Neural cell (in vitro differentiated cells): ENCODE data around the gene MEF2D. TPM values are rescaled to one million over a fixed set of nuclear protein-coding genes. Genes with fewer than 3 reads are reported as not detected.

Experiments used
- H2AFZ ChIP-seq: fragments of 200-600, 300-800 bp; sonication (generic), shearing (Covaris generic); 2 replicates; pipeline ENCODE4 v1.6.0; 2014; ENCODE audit warnings: low read depth, mild to moderate bottlenecking, antibody characterized with exemption, low read length, moderate library complexity
- H3F3A ChIP-seq: fragments of 200-600 bp; shearing (Covaris generic); 2 replicates; pipeline ENCODE4 v1.6.1; 2016; ENCODE audit warnings: mild to moderate bottlenecking, moderate library complexity, mixed read lengths, antibody characterized with exemption, low read length; ENCODE audit not compliant: insufficient read depth, poor library complexity, severe bottlenecking
- H3K27ac ChIP-seq: fragments of 200-600, 300-800 bp; sonication (generic), shearing (Covaris generic); 2 replicates; pipeline ENCODE4 v1.5.1; 2014; ENCODE audit warnings: mild to moderate bottlenecking, low read length, moderate library complexity
- H3K27me3 ChIP-seq: fragments of 300-800, 200-600 bp; sonication (generic), shearing (Covaris generic); 2 replicates; pipeline ENCODE4 v1.6.0; 2014; ENCODE audit warnings: mild to moderate bottlenecking, low read depth, low read length, moderate library complexity; ENCODE audit not compliant: insufficient read depth
- H3K36me3 ChIP-seq: fragments of 300-800, 200-600 bp; sonication (generic), shearing (Covaris generic); 2 replicates; pipeline ENCODE4 v1.5.1; 2014; ENCODE audit warnings: mild to moderate bottlenecking, antibody characterized with exemption, low read length, moderate library complexity; ENCODE audit not compliant: insufficient read depth
- H3K4me2 ChIP-seq: fragments of 300-800, 200-600 bp; sonication (generic), shearing (Covaris generic); 2 replicates; pipeline ENCODE4 v1.6.0; 2014; ENCODE audit warnings: mild to moderate bottlenecking, low read length
- H3K4me3 ChIP-seq: fragments of 300-800, 200-600 bp; sonication (generic), shearing (Covaris generic); 2 replicates; pipeline ENCODE4 v1.5.1; 2014; ENCODE audit warnings: mild to moderate bottlenecking, low read length, moderate library complexity
- H3K79me2 ChIP-seq: fragments of 200-600 bp; shearing (Covaris generic); replicated peaks from 2 replicates; pipeline ENCODE4 v1.6.0; 2014; ENCODE audit warnings: mild to moderate bottlenecking, low read length, moderate library complexity; ENCODE audit not compliant: insufficient read depth
- H3K9ac ChIP-seq: fragments of 300-800, 200-600 bp; sonication (generic), shearing (Covaris generic); 2 replicates; pipeline ENCODE4 v1.6.1; 2016; ENCODE audit warnings: mild to moderate bottlenecking, low read length, mixed read lengths
- H3K9me2 ChIP-seq: fragments of 200-600 bp; shearing (Covaris generic); 2 replicates; pipeline ENCODE4 v1.6.1; 2016; ENCODE audit warnings: mild to moderate bottlenecking, low read length, mixed read lengths; ENCODE audit not compliant: insufficient read depth
- H3K9me3 ChIP-seq: fragments of 200-600, 300-800 bp; sonication (generic), shearing (Covaris generic); 2 replicates; pipeline ENCODE4 v1.6.1; 2016; ENCODE audit warnings: mild to moderate bottlenecking, mixed run types, low read length, moderate library complexity, mixed read lengths
- H4K20me1 ChIP-seq: fragments of 200-600 bp; shearing (Covaris generic); 2 replicates; pipeline ENCODE4 v1.6.1; 2016; ENCODE audit warnings: mild to moderate bottlenecking, mixed run types; ENCODE audit not compliant: insufficient read depth
- CTCF ChIP-seq: fragments of 450-650 bp; IDR thresholded peaks from 2 replicates; pipeline ENCODE4 v1.5.1; 2014; ENCODE audit warnings: antibody characterized with exemption, mild to moderate bottlenecking, moderate library complexity; ENCODE audit not compliant: poor library complexity, severe bottlenecking
- EP300 ChIP-seq: fragments of 450-650 bp; conservative IDR thresholded peaks from 2 replicates; pipeline ENCODE4 v1.6.1; 2014; ENCODE audit warnings: antibody characterized with exemption, mild to moderate bottlenecking, moderate library complexity; ENCODE audit not compliant: poor library complexity, severe bottlenecking
- EZH2 ChIP-seq: fragments of 200-600, 300-800 bp; shearing (Covaris generic), sonication (generic); IDR thresholded peaks from 2 replicates; pipeline ENCODE4 v1.6.1; 2014; ENCODE audit warnings: antibody characterized with exemption, low read length, borderline replicate concordance, mild to moderate bottlenecking; ENCODE audit not compliant: insufficient read depth, poor library complexity, severe bottlenecking
- MXI1 ChIP-seq: fragments of 450-650 bp; conservative IDR thresholded peaks from 2 replicates; pipeline ENCODE4 v1.6.1; 2014; ENCODE audit warnings: antibody characterized with exemption, mild to moderate bottlenecking; ENCODE audit not compliant: poor library complexity, severe bottlenecking
- POLR2AphosphoS5 ChIP-seq: IDR thresholded peaks from 2 replicates; pipeline ENCODE4 v1.6.1; 2012
- RAD21 ChIP-seq: fragments of 450-650 bp; conservative IDR thresholded peaks from 2 replicates; pipeline ENCODE4 v1.6.1; 2014; ENCODE audit warnings: antibody characterized with exemption, mild to moderate bottlenecking, moderate library complexity
- REST ChIP-seq: IDR thresholded peaks from 2 replicates; pipeline ENCODE4 v1.6.1; 2012; ENCODE audit warnings: borderline replicate concordance
- SMC3 ChIP-seq: fragments of 450-650 bp; conservative IDR thresholded peaks from 2 replicates; pipeline ENCODE4 v1.6.1; 2014; ENCODE audit warnings: antibody characterized with exemption, mild to moderate bottlenecking, moderate library complexity; ENCODE audit not compliant: poor library complexity
- TAF1 ChIP-seq: IDR thresholded peaks from 2 replicates; pipeline ENCODE4 v1.6.1; 2012; ENCODE audit warnings: low read depth
- polyA plus RNA-seq: library from polyadenylated mRNA; depleted of rRNA; stranded (reverse); fragments of >200 nt; gene quantifications from 2 replicates; pipeline ENCODE4 v1.2.3, GENCODE V29; 2014

The MEF2D gene
- polyA plus RNA-seq, 1 donor from 2014 or later: 4.7 TPM

- Histone ChIP-seq H3K4me3 (no peak overlapping the region), H3K27ac (no peak overlapping the region), H3K36me3 (no peaks in the 10 kb centered on the region), H3K9me2 (no peaks in the 10 kb centered on the region), H3K9me3 (no peaks in the 10 kb centered on the region), H3F3A (no peaks in the 10 kb centered on the region), H4K20me1 (no peaks in the 10 kb centered on the region), H3K79me2 (no peaks in the 10 kb centered on the region), H3K4me2 (no peak overlapping the region), H3K9ac (no peak overlapping the region), H2AFZ (no peak overlapping the region), H3K27me3 (no peaks in the 10 kb centered on the region)
- TF ChIP-seq RAD21: no peak
- no peak for TF ChIP-seq TAF1
- no peak for TF ChIP-seq CTCF
- TF ChIP-seq MXI1: no peak
Measured at GRCh38 chr1:156547982-156548381, 47.4 kb upstream of the MEF2D start.

GRCh38 chr1:156547434-156547833 lies 46.9 kb upstream of the MEF2D start:
- H2AFZ ChIP-seq: no peak overlapping the region
- H3F3A ChIP-seq: no peaks in the 10 kb centered on the region
- H3K4me3 ChIP-seq: no peak overlapping the region
- no peaks in the 10 kb centered on the region for H3K79me2 ChIP-seq
- H3K36me3 ChIP-seq: no peaks in the 10 kb centered on the region
- no peak overlapping the region for H3K4me2 ChIP-seq
- no peak for TF ChIP-seq RAD21
- TF ChIP-seq CTCF: no peak
- TF ChIP-seq POLR2AphosphoS5: no peak
- TF ChIP-seq TAF1: no peak
- no peak for TF ChIP-seq REST
- TF ChIP-seq SMC3: no peak
- TF ChIP-seq EP300: no peak
- no peak for TF ChIP-seq MXI1
- no peak for TF ChIP-seq EZH2
- H3K27me3 ChIP-seq: no peaks in the 10 kb centered on the region
- H3K27ac ChIP-seq: no peak overlapping the region
- no peaks in the 10 kb centered on the region for H3K9me3 ChIP-seq
- no peaks in the 10 kb centered on the region for H3K9me2 ChIP-seq
- H3K9ac ChIP-seq: no peak overlapping the region
- no peaks in the 10 kb centered on the region for H4K20me1 ChIP-seq
